CD14-positive monocyte (primary cell): ENCODE data around the gene SPHK1. TPM values are rescaled to one million over a fixed set of nuclear protein-coding genes. Genes with fewer than 3 reads are reported as not detected.
A peak's percentile ranks its signal among the peaks of the same experiment; 100 is the strongest.

ENCODE experiments used
- DNase-seq, 3 donors: peaks; one replicate each; pipeline ENCODE4 v3.0.0-alpha.2; 2011 to 2022
- H2AFZ ChIP-seq: 2 replicates; pipeline ENCODE4 v1.6.0; 2012; ENCODE audit warnings: mild to moderate bottlenecking, low read depth, low read length, inconsistent platforms; ENCODE audit not compliant: insufficient read depth, poor library complexity, severe bottlenecking
- H3K27ac ChIP-seq, 2 donors: 1 replicate in 1 of 2; 2 replicates in 1 of 2; pipeline ENCODE4 v1.5.1; 2012 to 2013; ENCODE audit warnings: low read length in 2 of 2, control low read depth in 1 of 2, inconsistent platforms in 1 of 2, low read depth in 1 of 2, mild to moderate bottlenecking in 1 of 2
- H3K27me3 ChIP-seq, 2 donors: one replicate each; pipeline versions ENCODE4 v1.6.0 to v1.6.1; 2011 to 2013; ENCODE audit warnings: low read length in 2 of 2; ENCODE audit not compliant: control insufficient read depth in 2 of 2, insufficient read depth in 2 of 2
- H3K36me3 ChIP-seq, 2 donors: replicated peaks in 1 of 2; 1 replicate in 1 of 2; 2 replicates in 1 of 2; pipeline versions ENCODE4 v1.5.1 to v1.6.1; 2012 to 2013; ENCODE audit warnings: low read length in 2 of 2, control low read depth in 1 of 2, inconsistent platforms in 1 of 2, mild to moderate bottlenecking in 1 of 2; ENCODE audit not compliant: insufficient read depth in 2 of 2, control insufficient read depth in 1 of 2
- H3K4me1 ChIP-seq, 2 donors: 1 replicate in 1 of 2; 2 replicates in 1 of 2; pipeline versions ENCODE4 v1.5.1 to v1.6.1; 2012 to 2013; ENCODE audit warnings: low read length in 2 of 2, control low read depth in 1 of 2, inconsistent platforms in 1 of 2, mild to moderate bottlenecking in 1 of 2, moderate library complexity in 1 of 2; ENCODE audit not compliant: insufficient read depth in 2 of 2, control insufficient read depth in 1 of 2
- H3K4me2 ChIP-seq: replicated peaks from 2 replicates; pipeline ENCODE3; 2012; ENCODE audit warnings: low read length, moderate library complexity, mild to moderate bottlenecking; ENCODE audit not compliant: poor library complexity, severe bottlenecking; ENCODE audit errors: extremely low read depth
- H3K4me3 ChIP-seq, 3 experiments: fragments of 200-600 bp in 1 of 3; sonication (generic) in 1 of 3; replicated peaks in 1 of 3; 1 replicate in 2 of 3; 2 replicates in 1 of 3; pipeline ENCODE4 v1.5.1; 2011 to 2013; ENCODE audit warnings: low read length in 3 of 3, mild to moderate bottlenecking in 3 of 3, control low read depth in 2 of 3, low read depth in 2 of 3, inconsistent platforms in 1 of 3, moderate library complexity in 1 of 3
- H3K79me2 ChIP-seq: 2 replicates; pipeline ENCODE4 v1.6.0; 2012; ENCODE audit warnings: mild to moderate bottlenecking, control low read depth, inconsistent platforms, low read length, moderate library complexity; ENCODE audit not compliant: insufficient read depth
- H3K9ac ChIP-seq: 2 replicates; pipeline ENCODE4 v1.6.0; 2017; ENCODE audit warnings: low read length, mild to moderate bottlenecking; ENCODE audit not compliant: insufficient read depth, poor library complexity, severe bottlenecking
- H3K9me3 ChIP-seq, 2 donors: replicated peaks in 1 of 2; 1 replicate in 1 of 2; 2 replicates in 1 of 2; pipeline versions ENCODE4 v1.5.1 to v1.6.1; 2012 to 2013; ENCODE audit warnings: low read length in 2 of 2, control low read depth in 1 of 2; ENCODE audit not compliant: control insufficient read depth in 1 of 2, insufficient read depth in 1 of 2
- H4K20me1 ChIP-seq: 2 replicates; pipeline ENCODE4 v1.6.0; 2012; ENCODE audit warnings: mild to moderate bottlenecking, low read length, control low read depth, moderate library complexity; ENCODE audit not compliant: insufficient read depth
- H3K27ac Mint-ChIP-seq, 7 donors: one replicate each; pipeline ENCODE4 v1.8.0; 2020; ENCODE audit warnings: mild to moderate bottlenecking in 7 of 7, mixed read lengths in 7 of 7, moderate library complexity in 6 of 7, inconsistent platforms in 2 of 7
- H3K27me3 Mint-ChIP-seq, 3 donors: one replicate each; pipeline ENCODE4 v1.8.0; 2021 to 2022; ENCODE audit warnings: low read depth in 3 of 3, mild to moderate bottlenecking in 3 of 3, mixed read lengths in 3 of 3, moderate library complexity in 3 of 3, inconsistent platforms in 1 of 3
- H3K36me3 Mint-ChIP-seq, 2 donors: one replicate each; pipeline ENCODE4 v1.8.0; 2020; ENCODE audit warnings: mixed read lengths in 2 of 2, inconsistent platforms in 1 of 2, mild to moderate bottlenecking in 1 of 2
- H3K4me1 Mint-ChIP-seq: one replicate; pipeline ENCODE4 v1.8.0; 2020; ENCODE audit warnings: mild to moderate bottlenecking, mixed read lengths
- H3K4me3 Mint-ChIP-seq, 2 donors: one replicate each; pipeline ENCODE4 v1.8.0; 2020; ENCODE audit warnings: mild to moderate bottlenecking in 2 of 2, mixed read lengths in 2 of 2, moderate library complexity in 1 of 2
- H3K9me3 Mint-ChIP-seq, 7 donors: one replicate each; pipeline ENCODE4 v1.8.0; 2020 to 2022; ENCODE audit warnings: mixed read lengths in 7 of 7, mild to moderate bottlenecking in 6 of 7, moderate library complexity in 6 of 7, inconsistent platforms in 2 of 7
- CTCF ChIP-seq: fragments of 200-600 bp; IDR thresholded peaks from one replicate; pipeline ENCODE4 v1.8.0; 2022; ENCODE audit warnings: antibody characterized with exemption, mild to moderate bottlenecking
- WGBS: methylation state at CpG from one replicate; pipeline ENCODE4 v1.1.5; 2013; ENCODE audit warnings: missing lambda C conversion rate; ENCODE audit not compliant: insufficient coverage; 5-methylcytosine and 5-hydroxymethylcytosine counted together
- intact Hi-C, 2 donors: fragments of 100-400 bp; cut with micrococcal nuclease; formaldehyde crosslinking; loops; one replicate each; pipeline versions ENCODE4 v1.15.0 to v1.15.1; 2023
- polyA plus RNA-seq, 3 donors: library from polyadenylated mRNA; depleted of rRNA in 1 of 3; unstranded in 2 of 3; stranded (reverse) in 1 of 3; fragments of 300-500 nt in 2 of 3; fragments of >200 nt in 1 of 3; fragmentation: Illumina TruSeq in 2 of 3; gene quantifications; 1 replicate in 2 of 3; 2 replicates in 1 of 3; pipeline ENCODE4 v1.2.3, GENCODE V29; 2012 to 2021

Gene SPHK1
- polyA plus RNA-seq, 3 donors: 12.9 to 33.9 (median 19.1) TPM

GRCh38 chr17:76407509-76407908, 23.1 kb downstream of the SPHK1 start:
- H3K79me2 ChIP-seq: peaks cover 10% of the 10 kb centered on the region
- H3K27me3 Mint-ChIP-seq: peaks cover 3 to 5% (median 4%) of the 10 kb centered on the region in 3 donors
- DNase-seq: no peak
- H3K27me3 ChIP-seq: no peaks in the 10 kb centered on the region
- H3K9me3 ChIP-seq: no peaks in the 10 kb centered on the region
- H3K4me3 ChIP-seq: no peak overlapping the region
- peaks cover 39 to 51% of the 10 kb centered on the region in 2 donors for H3K36me3 Mint-ChIP-seq
- H3K4me1 Mint-ChIP-seq: peaks cover 32% of the 10 kb centered on the region
- H3K9ac ChIP-seq: no peak overlapping the region
- H3K4me2 ChIP-seq: no peak overlapping the region
- no peak overlapping the region for H3K4me3 Mint-ChIP-seq
- TF ChIP-seq CTCF: no peak
- H3K36me3 ChIP-seq: peaks cover 29 to 51% of the 10 kb centered on the region in 2 donors
- H3K27ac ChIP-seq: no peak overlapping the region
- peaks cover 16 to 22% of the 10 kb centered on the region in 2 donors for H3K4me1 ChIP-seq
- intact Hi-C loops: loop anchor here in 1 of 2 donors (10.0 kb wide), 1 partner anchor 283 kb away; no protein-coding TSS in a partner anchor
- no peak overlapping the region for H2AFZ ChIP-seq
- H3K27ac Mint-ChIP-seq: peak overlapping the region in 2 of 7 donors; percentile 41 to 53
- H4K20me1 ChIP-seq: peaks cover 65% of the 10 kb centered on the region
- peaks cover 0 to 2% (median 0%) of the 10 kb centered on the region in 7 donors for H3K9me3 Mint-ChIP-seq
- 100% methylated on average over 3 of the region's 4 CpGs for WGBS

- peaks cover 34% of the 10 kb centered on the region for H3K4me1 Mint-ChIP-seq
- Histone ChIP-seq H3K9ac (no peak overlapping the region), H3K9me3 (no peaks in the 10 kb centered on the region), H3K4me1 (peaks cover 16 to 22% of the 10 kb centered on the region in 2 donors), H3K36me3 (peaks cover 23 to 50% of the 10 kb centered on the region in 2 donors), H3K4me2 (no peak overlapping the region), H3K4me3 (no peak overlapping the region), H4K20me1 (peaks cover 67% of the 10 kb centered on the region), H3K79me2 (peaks cover 10% of the 10 kb centered on the region), H2AFZ (no peak overlapping the region), H3K27ac (no peak overlapping the region), H3K27me3 (no peaks in the 10 kb centered on the region)
- peak; percentile 57 for TF ChIP-seq CTCF
- intact Hi-C loops: loop anchor here in 1 of 2 donors (10.0 kb wide), 1 partner anchor 283 kb away; no protein-coding TSS in a partner anchor
- no peak overlapping the region for H3K4me3 Mint-ChIP-seq
- H3K9me3 Mint-ChIP-seq: peaks cover 0 to 2% (median 0%) of the 10 kb centered on the region in 7 donors
- H3K27me3 Mint-ChIP-seq: peaks cover 3 to 5% (median 4%) of the 10 kb centered on the region in 3 donors
- no peak overlapping the region for H3K27ac Mint-ChIP-seq
- peak; percentile 26 to 50 (median 34) for DNase-seq
- H3K36me3 Mint-ChIP-seq: peaks cover 34 to 46% of the 10 kb centered on the region in 2 donors
- WGBS: 71% methylated on average over 12 of the region's 12 CpGs
Observed at GRCh38 chr17:76408037-76408849, 23.8 kb downstream of the SPHK1 start.
